Body of pancreas (tissue), 4 donors: ENCODE results near the gene USP11. TPM values are rescaled to one million over a fixed set of nuclear protein-coding genes. Genes with fewer than 3 reads are reported as not detected.
A peak's percentile ranks its signal among the peaks of the same experiment; 100 is the strongest.

Experiments used
- ATAC-seq: fragments of 150-250 bp; one replicate; pipeline ENCODE4 v1.9.1; 2016
- DNase-seq, 4 donors: peaks; one replicate each; pipeline ENCODE4 v3.0.0-alpha.2; 2019
- H3K27ac ChIP-seq, 4 donors: fragments of 200-600 bp; sonication (generic); 1 replicate in 3 of 4; 2 replicates in 1 of 4; pipeline versions ENCODE4 v1.5.1 to v1.6.1; 2016 to 2019; ENCODE audit warnings: mild to moderate bottlenecking in 1 of 4, mixed read lengths in 1 of 4, moderate library complexity in 1 of 4
- H3K27me3 ChIP-seq, 2 donors: fragments of 200-600 bp; sonication (generic); one replicate each; pipeline ENCODE4 v1.6.0; 2016; ENCODE audit warnings: mild to moderate bottlenecking in 1 of 2
- H3K36me3 ChIP-seq, 2 donors: fragments of 200-600 bp; sonication (generic); replicated peaks in 1 of 2; 2 replicates each; pipeline ENCODE4 v1.5.1; 2016; ENCODE audit warnings: low read depth in 2 of 2; ENCODE audit not compliant: insufficient read depth in 1 of 2
- H3K4me1 ChIP-seq: fragments of 200-600 bp; sonication (generic); one replicate; pipeline ENCODE4 v1.6.0; 2016
- H3K4me3 ChIP-seq, 2 donors: fragments of 200-600 bp; sonication (generic); 1 replicate in 1 of 2; 2 replicates in 1 of 2; pipeline ENCODE4 v1.5.1; 2016 to 2019
- H3K9me3 ChIP-seq, 3 donors: fragments of 200-600 bp; sonication (generic); 1 replicate in 2 of 3; 2 replicates in 1 of 3; pipeline ENCODE4 v1.5.1; 2016
- POLR2A ChIP-seq, 3 donors: fragments of 450-650 bp; IDR thresholded peaks; one replicate each; pipeline ENCODE4 v1.6.1; 2016; ENCODE audit warnings: antibody characterized with exemption in 3 of 3, mild to moderate bottlenecking in 2 of 3
- WGBS, 2 donors: methylation state at CpG; one replicate each; pipeline ENCODE4 v1.1.5; 2017; 5-methylcytosine and 5-hydroxymethylcytosine counted together
- intact Hi-C: fragments of 100-400 bp; cut with DNase I; formaldehyde crosslinking; loops from one replicate; pipeline ENCODE4 v1.15.1; 2023
- total RNA-seq, 2 donors: library from RNA; depleted of rRNA; stranded (reverse); fragments of >200 nt; gene quantifications; one replicate each; pipeline ENCODE4 v1.1.0, GENCODE V29; 2016
- TF ChIP-seq, protein P1 (sequence below), 7 experiments: fragments of 450-650 bp in 4 of 7; fragments of 200-600 bp in 3 of 7; sonication (generic) in 3 of 7; IDR thresholded peaks; one replicate each; pipeline ENCODE4 v1.5.1; 2016 to 2019; ENCODE audit warnings: antibody characterized with exemption in 7 of 7

The USP11 gene
- total RNA-seq, 2 donors from 2014 or later = 23.1 to 33.3 TPM

DNA sequence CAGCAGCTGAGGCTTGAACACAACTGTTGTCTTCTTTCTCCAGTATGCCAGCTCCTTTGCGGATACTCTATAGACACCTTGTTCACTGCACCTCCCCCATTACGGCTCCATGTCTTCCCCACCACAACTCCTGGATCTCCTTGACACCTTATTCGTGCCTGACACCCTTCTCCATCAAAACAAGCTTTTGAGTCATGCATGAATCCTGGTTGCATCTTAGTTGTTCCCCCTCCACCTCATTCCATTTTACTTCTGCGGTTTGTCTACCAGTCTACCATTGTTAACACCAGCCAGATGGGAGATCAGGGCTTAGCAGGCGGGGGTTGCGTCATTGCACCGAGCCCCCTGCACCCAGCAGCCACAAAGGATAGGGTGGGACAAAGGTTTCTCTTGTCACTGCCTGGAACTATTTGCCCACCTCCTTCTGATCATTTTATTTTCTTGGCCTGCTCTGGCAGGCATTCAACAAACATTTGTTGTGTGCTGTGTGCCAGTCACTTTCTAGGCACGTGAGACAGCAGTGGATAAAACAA, 16.4 kb upstream of the USP11 start:
- TF ChIP-seq, protein P1, sequence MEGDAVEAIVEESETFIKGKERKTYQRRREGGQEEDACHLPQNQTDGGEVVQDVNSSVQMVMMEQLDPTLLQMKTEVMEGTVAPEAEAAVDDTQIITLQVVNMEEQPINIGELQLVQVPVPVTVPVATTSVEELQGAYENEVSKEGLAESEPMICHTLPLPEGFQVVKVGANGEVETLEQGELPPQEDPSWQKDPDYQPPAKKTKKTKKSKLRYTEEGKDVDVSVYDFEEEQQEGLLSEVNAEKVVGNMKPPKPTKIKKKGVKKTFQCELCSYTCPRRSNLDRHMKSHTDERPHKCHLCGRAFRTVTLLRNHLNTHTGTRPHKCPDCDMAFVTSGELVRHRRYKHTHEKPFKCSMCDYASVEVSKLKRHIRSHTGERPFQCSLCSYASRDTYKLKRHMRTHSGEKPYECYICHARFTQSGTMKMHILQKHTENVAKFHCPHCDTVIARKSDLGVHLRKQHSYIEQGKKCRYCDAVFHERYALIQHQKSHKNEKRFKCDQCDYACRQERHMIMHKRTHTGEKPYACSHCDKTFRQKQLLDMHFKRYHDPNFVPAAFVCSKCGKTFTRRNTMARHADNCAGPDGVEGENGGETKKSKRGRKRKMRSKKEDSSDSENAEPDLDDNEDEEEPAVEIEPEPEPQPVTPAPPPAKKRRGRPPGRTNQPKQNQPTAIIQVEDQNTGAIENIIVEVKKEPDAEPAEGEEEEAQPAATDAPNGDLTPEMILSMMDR (IDR thresholded peaks at IDR 0.05) = no peak
- no peak for TF ChIP-seq POLR2A (IDR thresholded peaks at IDR 0.05)
- no peak overlapping the region for H3K4me3 ChIP-seq
- H3K36me3 ChIP-seq = peaks cover 0 to 13% of the 10 kb centered on the region in 2 donors
- H3K4me1 ChIP-seq = peaks cover 26% of the 10 kb centered on the region
- no peaks in the 10 kb centered on the region for H3K9me3 ChIP-seq
- DNase-seq (no peak), ATAC-seq (no peak)
- 76 to 79% methylated on average over 8 of the region's 8 CpGs for WGBS, 2 donors
- H3K27ac ChIP-seq = peak overlapping the region; percentile 57 to 99 (median 88)
- intact Hi-C loops = no loop called here
- no peaks in the 10 kb centered on the region for H3K27me3 ChIP-seq

DNA sequence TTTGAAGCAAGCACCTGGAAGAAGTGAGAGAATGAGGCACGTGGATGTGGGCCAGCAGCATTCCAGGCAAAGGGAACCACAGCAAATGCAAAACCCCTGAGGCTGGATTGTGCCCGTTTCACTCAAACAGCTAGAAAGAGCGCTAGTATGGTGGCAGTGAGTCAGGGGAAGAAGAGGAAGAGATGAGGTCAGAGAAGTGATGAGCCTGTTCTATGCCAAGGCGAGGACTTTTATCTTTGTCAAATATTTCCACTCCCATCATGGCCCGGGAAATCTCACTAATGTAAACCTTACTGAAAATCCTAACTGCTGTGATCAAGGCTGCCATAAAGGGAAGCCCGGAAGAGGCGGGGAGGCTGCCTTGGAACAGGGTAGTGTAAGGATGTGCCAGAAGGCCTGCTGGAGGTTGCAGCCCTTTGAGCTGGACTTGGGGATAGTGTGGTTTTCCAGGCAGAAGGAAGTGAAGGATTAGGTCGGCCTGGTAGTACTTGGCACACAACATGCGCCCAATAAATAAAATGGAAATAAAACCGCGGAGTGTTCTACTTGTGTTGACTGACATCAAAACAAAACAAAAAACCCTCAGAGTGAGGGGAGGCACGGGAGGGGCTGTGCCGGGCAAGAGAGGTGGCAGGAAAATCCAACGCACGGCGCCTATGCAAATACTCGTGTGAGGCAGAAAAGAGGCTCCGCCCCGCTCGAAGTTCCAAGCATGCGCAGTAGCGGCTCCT, 15.5 kb upstream of the USP11 start:
- Histone ChIP-seq H3K27me3 (no peaks in the 10 kb centered on the region), H3K27ac (peak overlapping the region; percentile 57 to 99 (median 88)), H3K4me3 (no peak overlapping the region), H3K36me3 (peaks cover 0 to 9% of the 10 kb centered on the region in 2 donors), H3K9me3 (no peaks in the 10 kb centered on the region), H3K4me1 (peaks cover 29% of the 10 kb centered on the region)
- 4 to 6% methylated on average over 22 of the region's 22 CpGs for WGBS, 2 donors
- intact Hi-C loops = no loop called here
- DNase-seq (peak in 3 of 4 donors; percentile 12 to 44 (median 30)), ATAC-seq (peak; percentile 3)
- TF ChIP-seq, protein P1 (IDR thresholded peaks at IDR 0.05) = no peak
- TF ChIP-seq POLR2A (IDR thresholded peaks at IDR 0.05) = no peak

DNA sequence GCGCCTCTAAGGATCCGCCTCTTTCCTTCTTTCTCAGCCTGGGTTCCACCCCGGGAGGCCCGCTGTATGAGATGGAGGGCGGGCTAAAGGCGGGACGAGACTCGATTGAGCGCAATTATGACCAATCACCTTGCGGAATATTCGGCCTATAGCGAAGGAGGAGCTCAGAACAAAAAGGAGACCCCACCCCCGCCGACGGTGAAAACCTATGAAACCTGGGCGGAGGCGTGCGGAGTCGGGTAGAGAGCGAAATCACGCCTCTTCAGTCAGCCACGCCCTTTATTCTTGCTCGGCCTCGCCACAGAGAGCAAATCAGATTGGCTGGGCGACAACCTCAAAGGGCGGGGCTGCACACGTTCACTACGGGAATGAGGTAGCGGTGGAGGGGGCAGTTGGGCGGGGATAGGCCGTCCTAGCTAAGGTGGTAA, 14.9 kb upstream of the USP11 start:
- TF ChIP-seq, protein P1 (IDR thresholded peaks at IDR 0.05) = no peak
- TF ChIP-seq POLR2A (IDR thresholded peaks at IDR 0.05) = no peak
- H3K27ac ChIP-seq = peak overlapping the region; percentile 93 to 99 (median 98)
- ATAC-seq (peak; percentile 87), DNase-seq (peak; percentile 96 to 99 (median 98))
- intact Hi-C loops = no loop called here
- H3K9me3 ChIP-seq = no peaks in the 10 kb centered on the region
- peaks cover 29% of the 10 kb centered on the region for H3K4me1 ChIP-seq
- 0 to 2% methylated on average over 11 to 30 of the region's 31 CpGs for WGBS, 2 donors
- peaks cover 0 to 4% of the 10 kb centered on the region in 2 donors for H3K36me3 ChIP-seq
- no peaks in the 10 kb centered on the region for H3K27me3 ChIP-seq
- H3K4me3 ChIP-seq = peak overlapping the region in 1 of 2 donors; percentile 57

DNA sequence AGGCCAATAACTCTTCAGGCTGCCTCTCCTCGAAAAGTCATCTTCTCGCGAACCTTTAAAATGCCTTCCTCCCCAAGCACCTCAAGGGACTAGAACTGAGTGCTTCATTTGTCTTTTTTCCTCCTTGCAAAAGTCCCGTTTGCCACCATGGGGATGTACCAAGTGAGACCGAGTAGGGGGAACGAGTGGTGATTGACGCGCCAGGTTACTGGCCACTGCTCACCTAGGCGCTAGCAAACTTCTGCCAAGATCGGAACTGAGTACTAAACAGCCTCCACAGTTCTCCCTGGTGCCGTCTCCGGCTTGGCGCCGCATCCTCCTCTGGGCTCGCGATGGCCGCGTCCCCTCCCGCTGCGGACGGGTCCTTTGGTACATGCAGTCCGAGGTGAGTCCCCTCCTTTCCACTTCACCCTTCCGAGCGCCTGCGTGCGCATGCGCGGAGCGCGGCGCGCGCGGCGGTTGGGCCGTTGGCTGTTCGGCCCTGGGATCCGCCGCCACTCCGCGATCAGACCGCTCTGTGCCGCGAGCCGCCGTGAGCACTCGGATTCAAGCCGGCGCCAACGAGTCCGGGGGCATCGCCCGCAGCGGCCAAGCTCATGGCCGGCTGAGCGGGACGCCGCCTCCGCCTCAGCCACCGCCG, 14.4 kb upstream of the USP11 start, which contains the start of gene CDK16:
Gene CDK16 (plus strand): TSS at position 402 of the 640 bp plus-strand sequence. CDS start 4,877 bp downstream, outside the sequence.
- ATAC-seq = peak; percentile 72
- peak; percentile 71 to 84 (median 82) for TF ChIP-seq POLR2A (IDR thresholded peaks at IDR 0.05)
- TF ChIP-seq, protein P1 (IDR thresholded peaks at IDR 0.05) = no peak

More for the DNA sequence above, 14.4 kb upstream of the USP11 start, which contains the start of gene CDK16:
- H3K4me3 ChIP-seq = peak within 1 kb of the TSS; percentile 45 to 57
- intact Hi-C loops = no loop called here
- WGBS, 2 donors = 0% methylated on average over 25 of the region's 61 CpGs; no CpG with 5 or more reads in 1 of the 2 donors
- peaks cover 0 to 3% of the 10 kb centered on the region in 2 donors for H3K36me3 ChIP-seq
- H3K27ac ChIP-seq = peak within 1 kb of the TSS; percentile 93 to 99 (median 98)
- peaks cover 29% of the 10 kb centered on the region for H3K4me1 ChIP-seq
- no peaks in the 10 kb centered on the region for H3K9me3 ChIP-seq
- H3K27me3 ChIP-seq = no peaks in the 10 kb centered on the region
- peak; percentile 75 to 83 (median 80) for DNase-seq
